Measurements from ENCODE around the gene LAP3. TPM values are rescaled to one million over a fixed set of nuclear protein-coding genes. Genes with fewer than 3 reads are reported as not detected.
"Not testable (repeated sequence)": the region's sequence is repeated elsewhere in the genome, so short reads cannot be mapped to it uniquely, and the experiment has no call there.

Gene LAP3
- total RNA-seq, 1 experiment from 2014 or later: 70.6 TPM

- Mint-ChIP-seq H3K4me1 (ENCODE audit: low read depth, unreplicated experiment) (no peaks in the 10 kb centered on the region), H3K27me3 (ENCODE audit: unreplicated experiment) (no peaks in the 10 kb centered on the region), H3K4me3 (ENCODE audit: low read depth, unreplicated experiment) (no peak overlapping the region), H3K27ac (ENCODE audit: unreplicated experiment) (no peak overlapping the region), H3K36me3 (ENCODE audit: insufficient read depth, unreplicated experiment) (no peaks in the 10 kb centered on the region), H3K9me3 (ENCODE audit: low read depth, unreplicated experiment) (no peaks in the 10 kb centered on the region)
- CTCF ChIA-PET: no interaction called here
- no peak for TF ChIP-seq CTCF (IDR thresholded peaks at IDR 0.05; ENCODE audit: unreplicated experiment)
- intact Hi-C loops (cut with micrococcal nuclease; ENCODE audit: unreplicated experiment): no loop called here
- no TSS peak for BruUV-seq (replicated peaks)
- DNase-seq: no peak
Observed at GRCh38 chr4:17562157-17562556, 14.8 kb upstream of the LAP3 start.

- no TSS peak for BruUV-seq (replicated peaks)
- CTCF ChIA-PET: no interaction called here
Observed at GRCh38 chr4:17565846-17566245, 11.2 kb upstream of the LAP3 start.

GRCh38 chr4:17567271-17567670, 9.7 kb upstream of the LAP3 start:
- BruUV-seq (replicated peaks): no TSS peak
- no peak for TF ChIP-seq CTCF (IDR thresholded peaks at IDR 0.05; ENCODE audit: unreplicated experiment)
- Mint-ChIP-seq H3K4me3 (ENCODE audit: low read depth, unreplicated experiment) (no peak overlapping the region), H3K4me1 (ENCODE audit: low read depth, unreplicated experiment) (no peaks in the 10 kb centered on the region), H3K9me3 (ENCODE audit: low read depth, unreplicated experiment) (no peaks in the 10 kb centered on the region), H3K36me3 (ENCODE audit: insufficient read depth, unreplicated experiment) (no peaks in the 10 kb centered on the region), H3K27me3 (ENCODE audit: unreplicated experiment) (no peaks in the 10 kb centered on the region), H3K27ac (ENCODE audit: unreplicated experiment) (no peak overlapping the region)
- CTCF ChIA-PET: no interaction called here
- intact Hi-C loops (cut with micrococcal nuclease; ENCODE audit: unreplicated experiment): no loop called here
- no peak for DNase-seq

More at GRCh38 chr4:17565846-17566245, 11.2 kb upstream of the LAP3 start:
- H3K36me3 Mint-ChIP-seq (ENCODE audit: insufficient read depth, unreplicated experiment): no peaks in the 10 kb centered on the region
- no peak overlapping the region for H3K4me3 Mint-ChIP-seq (ENCODE audit: low read depth, unreplicated experiment)
- no peaks in the 10 kb centered on the region for H3K27me3 Mint-ChIP-seq (ENCODE audit: unreplicated experiment)
- H3K27ac Mint-ChIP-seq (ENCODE audit: unreplicated experiment): no peak overlapping the region
- no peaks in the 10 kb centered on the region for H3K4me1 Mint-ChIP-seq (ENCODE audit: low read depth, unreplicated experiment)
- TF ChIP-seq CTCF (IDR thresholded peaks at IDR 0.05; ENCODE audit: unreplicated experiment): no peak
- intact Hi-C loops (cut with micrococcal nuclease; ENCODE audit: unreplicated experiment): no loop called here
- H3K9me3 Mint-ChIP-seq (ENCODE audit: low read depth, unreplicated experiment): no peaks in the 10 kb centered on the region
- no peak for DNase-seq

GRCh38 chr4:17574206-17574605, 2.8 kb upstream of the LAP3 start:
- no peaks in the 10 kb centered on the region for H3K27me3 Mint-ChIP-seq (ENCODE audit: unreplicated experiment)

GRCh38 chr4:17575177-17575576, 1.8 kb upstream of the LAP3 start:
- DNase-seq; BruUV-seq (replicated peaks); H3K4me1 Mint-ChIP-seq (ENCODE audit: low read depth, unreplicated experiment); H3K27ac Mint-ChIP-seq (ENCODE audit: unreplicated experiment); CTCF ChIA-PET; H3K9me3 Mint-ChIP-seq (ENCODE audit: low read depth, unreplicated experiment); H3K27me3 Mint-ChIP-seq (ENCODE audit: unreplicated experiment); H3K4me3 Mint-ChIP-seq (ENCODE audit: low read depth, unreplicated experiment): not testable (repeated sequence)
- peaks cover 21% of the 10 kb centered on the region for H3K36me3 Mint-ChIP-seq (ENCODE audit: insufficient read depth, unreplicated experiment)
- intact Hi-C loops (cut with micrococcal nuclease; ENCODE audit: unreplicated experiment): loop anchor here (5.0 kb wide), 1 partner anchor 37 kb away; the partner anchor contains the start of gene MED28

More at GRCh38 chr4:17574206-17574605, 2.8 kb upstream of the LAP3 start:
- no peak for DNase-seq
- Mint-ChIP-seq H3K27ac (ENCODE audit: unreplicated experiment) (no peak overlapping the region), H3K9me3 (ENCODE audit: low read depth, unreplicated experiment) (no peaks in the 10 kb centered on the region), H3K4me1 (ENCODE audit: low read depth, unreplicated experiment) (no peaks in the 10 kb centered on the region), H3K4me3 (ENCODE audit: low read depth, unreplicated experiment) (no peak overlapping the region), H3K36me3 (ENCODE audit: insufficient read depth, unreplicated experiment) (peaks cover 21% of the 10 kb centered on the region)
- intact Hi-C loops (cut with micrococcal nuclease; ENCODE audit: unreplicated experiment): no loop called here
- no peak for TF ChIP-seq CTCF (IDR thresholded peaks at IDR 0.05; ENCODE audit: unreplicated experiment)
- BruUV-seq (replicated peaks): no TSS peak
- CTCF ChIA-PET: no interaction called here

All from Calu3 (cell line).